K562 (cell line): Measurements from ENCODE around the gene NRCAM. TPM values are rescaled to one million over a fixed set of nuclear protein-coding genes. Genes with fewer than 3 reads are reported as not detected.

Experiments used
- CREB3L1 ChIP-seq: fragments of 450-650 bp; IDR thresholded peaks from 2 replicates; pipeline ENCODE4 v1.6.1; 2014; ENCODE audit warnings: low read depth, mild to moderate bottlenecking, moderate library complexity, borderline replicate concordance
- ETV5 ChIP-seq: sonication (generic); formaldehyde crosslinking; IDR thresholded peaks from 2 replicates; pipeline ENCODE4 v1.4.0; 2020; ENCODE audit warnings: low read depth, mild to moderate bottlenecking, missing genetic modification reagents
- FOXA1 ChIP-seq: fragments of 450-650 bp; IDR thresholded peaks from 2 replicates; pipeline ENCODE4 v1.6.1; 2016; ENCODE audit warnings: mild to moderate bottlenecking, borderline replicate concordance
- FOXO4 ChIP-seq: fragments of 450-650 bp; formaldehyde crosslinking; IDR thresholded peaks from 2 replicates; pipeline ENCODE4 v1.4.0; 2020; ENCODE audit warnings: mild to moderate bottlenecking, moderate library complexity
- GABPA ChIP-seq: fragments of 200-800 bp; sonication (Bioruptor generic); conservative IDR thresholded peaks from 2 replicates; pipeline ENCODE4 v1.6.1; 2016; ENCODE audit warnings: low read depth, missing genetic modification characterization, missing compliant biosample characterization
- HMBOX1 ChIP-seq: sonication (generic); IDR thresholded peaks from 2 replicates; pipeline ENCODE4 v1.6.1; 2016
- HMG20B ChIP-seq: fragments of 250-450 bp; sonication (Bioruptor Pico); IDR thresholded peaks from 2 replicates; pipeline ENCODE4 v1.5.0; 2021; ENCODE audit warnings: mild to moderate bottlenecking
- MTA1 ChIP-seq: fragments of 450-650 bp; IDR thresholded peaks from 2 replicates; pipeline ENCODE4 v1.6.1; 2017; ENCODE audit warnings: borderline replicate concordance
- PHF21A ChIP-seq: fragments of 450-650 bp; IDR thresholded peaks from 2 replicates; pipeline ENCODE4 v1.6.1; 2017; ENCODE audit warnings: low read depth, borderline replicate concordance
- REST ChIP-seq, 2 experiments: fragments of 450-650 bp; formaldehyde crosslinking in 1 of 2; IDR thresholded peaks; 2 replicates each; pipeline versions ENCODE4 v1.4.0 to v1.6.1; 2014 to 2020; ENCODE audit warnings: mild to moderate bottlenecking in 2 of 2, borderline replicate concordance in 1 of 2, low read depth in 1 of 2
- SP1 ChIP-seq: sonication (generic); formaldehyde crosslinking; IDR thresholded peaks from 2 replicates; pipeline ENCODE4 v1.8.1; 2022; ENCODE audit warnings: mild to moderate bottlenecking, missing genetic modification reagents
- USF1 ChIP-seq: sonication (generic); formaldehyde crosslinking; IDR thresholded peaks from 2 replicates; pipeline ENCODE4 v1.9.0; 2022; ENCODE audit warnings: mild to moderate bottlenecking, missing genetic modification reagents
- ZNF316 ChIP-seq: fragments of 450-650 bp; IDR thresholded peaks from 2 replicates; pipeline ENCODE4 v1.6.1; 2016
- ZNF79 ChIP-seq: fragments of 250-450 bp; sonication (Bioruptor Pico); IDR thresholded peaks from 2 replicates; pipeline ENCODE4 v1.4.0; 2020; ENCODE audit warnings: low read depth, mild to moderate bottlenecking, moderate library complexity
- polyA plus RNA-seq, 8 experiments: library from polyadenylated mRNA; depleted of rRNA in 4 of 8; stranded (reverse) in 5 of 8; unstranded in 3 of 8; fragments of >200 nt; fragmentation: Nextera tagmentation in 2 of 8; fragmentation: Illumina TruSeq in 1 of 8; extraction: Ambion mirVana in 2 of 8; extraction: Trizol in 1 of 8; gene quantifications; 2 replicates each; pipeline versions ENCODE4 v1.2.1 to v1.2.3, GENCODE V29; 2011 to 2014; ENCODE audit warnings: inconsistent platforms in 1 of 8, missing spikeins in 1 of 8
- total RNA-seq, 7 experiments: library from RNA; depleted of rRNA in 6 of 7; stranded (reverse); fragments of >200 nt in 6 of 7; fragmentation: Illumina TruSeq in 2 of 7; extraction: Trizol in 2 of 7; gene quantifications; 2 replicates each; pipeline versions ENCODE4 v1.2.1 to v1.2.3, GENCODE V29; 2011 to 2021; ENCODE audit warnings: low replicate concordance in 1 of 7

Gene NRCAM
- total and polyA plus RNA-seq, 9 of the 15 experiments (the other 6 are each of a cell fraction or from before 2014, with no cell fraction given) = 0.03 to 0.54 (median 0.12) TPM; not detected in 1

- TF ChIP-seq REST (IDR thresholded peaks at IDR 0.05; ENCODE audit: borderline replicate concordance) (no peak), REST (CRISPR knock-in tag; IDR thresholded peaks at IDR 0.05; ENCODE audit: low read depth) (no peak), HMBOX1 (no peak), CREB3L1 (no peak), ZNF79 (no peak), PHF21A (no peak), HMG20B (no peak), USF1 (CRISPR knock-in tag) (no peak), GABPA (tag) (no peak), FOXO4 (CRISPR knock-in tag) (no peak), FOXA1 (no peak), ETV5 (CRISPR knock-in tag) (no peak), ZNF316 (peak; percentile 92), SP1 (CRISPR knock-in tag) (no peak), MTA1 (no peak)
Measured at GRCh38 chr7:108103558-108104298, 352.5 kb downstream of the NRCAM start (continued).
